Loucy (cell line): ENCODE data around the gene CFAP298.

Experiments
- EZH2phosphoT487 ChIP-seq: fragments of 200-600 bp; IDR thresholded peaks from 2 replicates; pipeline ENCODE4 v1.6.1; 2018; ENCODE audit warnings: antibody characterized with exemption, mild to moderate bottlenecking, moderate library complexity, borderline replicate concordance
- TF ChIP-seq, protein P1 (sequence below): fragments of 200-600 bp; sonication (generic); conservative IDR thresholded peaks from 2 replicates; pipeline ENCODE4 v1.5.1; 2014; ENCODE audit warnings: mild to moderate bottlenecking, antibody characterized with exemption, low read length

DNA sequence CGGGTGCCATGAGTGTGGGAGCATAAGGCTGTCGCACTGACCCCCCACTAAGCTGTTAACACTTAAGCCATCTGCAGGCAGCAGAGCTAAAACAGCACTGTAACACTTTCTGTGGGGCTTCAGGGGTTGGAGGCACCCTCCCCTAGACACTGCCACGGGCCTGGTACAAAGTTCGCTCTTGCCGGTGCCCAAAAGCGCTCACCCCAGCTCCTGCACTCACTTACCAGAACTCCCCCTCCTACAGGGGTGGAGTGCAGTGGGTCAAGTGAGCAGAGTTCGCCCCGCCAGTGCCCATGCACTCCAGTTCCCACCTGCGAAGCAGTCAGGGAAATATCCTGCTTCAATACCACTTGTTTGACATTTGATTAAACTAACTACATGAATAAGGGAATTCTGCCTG is 46.3 kb upstream of the CFAP298 start:
- TF ChIP-seq, protein P1, sequence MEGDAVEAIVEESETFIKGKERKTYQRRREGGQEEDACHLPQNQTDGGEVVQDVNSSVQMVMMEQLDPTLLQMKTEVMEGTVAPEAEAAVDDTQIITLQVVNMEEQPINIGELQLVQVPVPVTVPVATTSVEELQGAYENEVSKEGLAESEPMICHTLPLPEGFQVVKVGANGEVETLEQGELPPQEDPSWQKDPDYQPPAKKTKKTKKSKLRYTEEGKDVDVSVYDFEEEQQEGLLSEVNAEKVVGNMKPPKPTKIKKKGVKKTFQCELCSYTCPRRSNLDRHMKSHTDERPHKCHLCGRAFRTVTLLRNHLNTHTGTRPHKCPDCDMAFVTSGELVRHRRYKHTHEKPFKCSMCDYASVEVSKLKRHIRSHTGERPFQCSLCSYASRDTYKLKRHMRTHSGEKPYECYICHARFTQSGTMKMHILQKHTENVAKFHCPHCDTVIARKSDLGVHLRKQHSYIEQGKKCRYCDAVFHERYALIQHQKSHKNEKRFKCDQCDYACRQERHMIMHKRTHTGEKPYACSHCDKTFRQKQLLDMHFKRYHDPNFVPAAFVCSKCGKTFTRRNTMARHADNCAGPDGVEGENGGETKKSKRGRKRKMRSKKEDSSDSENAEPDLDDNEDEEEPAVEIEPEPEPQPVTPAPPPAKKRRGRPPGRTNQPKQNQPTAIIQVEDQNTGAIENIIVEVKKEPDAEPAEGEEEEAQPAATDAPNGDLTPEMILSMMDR, result no peak
- no peak for TF ChIP-seq EZH2phosphoT487
